Loucy (cell line): ENCODE results near the gene GOLGA6C.

Source experiments
- H2AFZ ChIP-seq: fragments of 200-600 bp; sonication (generic); 2 replicates; pipeline ENCODE4 v1.6.0; 2016; ENCODE audit warnings: antibody characterized with exemption, mild to moderate bottlenecking, low read length, moderate library complexity
- H3F3A ChIP-seq: fragments of 200-600 bp; 2 replicates; pipeline ENCODE4 v1.6.0; 2016; ENCODE audit warnings: antibody characterized with exemption, low read depth, mild to moderate bottlenecking
- H3K27me3 ChIP-seq: fragments of 200-600 bp; sonication (generic); 2 replicates; pipeline ENCODE4 v1.6.1; 2014; ENCODE audit warnings: low read length, mild to moderate bottlenecking; ENCODE audit not compliant: insufficient read depth, poor library complexity, severe bottlenecking
- H3K36me3 ChIP-seq: fragments of 200-600 bp; sonication (generic); 2 replicates; pipeline ENCODE4 v1.6.1; 2016; ENCODE audit warnings: low read length; ENCODE audit not compliant: insufficient read depth
- H3K4me1 ChIP-seq: fragments of 200-600 bp; sonication (generic); 2 replicates; pipeline ENCODE4 v1.5.1; 2014; ENCODE audit warnings: low read length, mild to moderate bottlenecking; ENCODE audit not compliant: insufficient read depth, poor library complexity, severe bottlenecking
- H3K4me2 ChIP-seq: fragments of 200-600 bp; sonication (generic); 2 replicates; pipeline ENCODE4 v1.6.0; 2014; ENCODE audit warnings: antibody characterized with exemption, low read length, low read depth, mild to moderate bottlenecking; ENCODE audit not compliant: poor library complexity, severe bottlenecking
- H3K4me3 ChIP-seq: fragments of 200-600 bp; sonication (generic); 2 replicates; pipeline ENCODE4 v1.5.1; 2014; ENCODE audit warnings: low read length, mild to moderate bottlenecking, mixed read lengths; ENCODE audit not compliant: poor library complexity, severe bottlenecking
- H3K79me2 ChIP-seq: fragments of 200-600 bp; sonication (generic); 2 replicates; pipeline ENCODE4 v1.6.1; 2014; ENCODE audit warnings: low read length; ENCODE audit not compliant: insufficient read depth
- H3K9ac ChIP-seq: fragments of 200-600 bp; sonication (generic); 2 replicates; pipeline ENCODE4 v1.6.0; 2014; ENCODE audit warnings: mild to moderate bottlenecking, low read depth, low read length, moderate library complexity; ENCODE audit not compliant: poor library complexity, severe bottlenecking
- H3K9me2 ChIP-seq: fragments of 200-600 bp; sonication (generic); replicated peaks from 2 replicates; pipeline ENCODE4 v1.6.1; 2016; ENCODE audit warnings: low read depth, low read length, mixed read lengths
- H3K9me3 ChIP-seq: fragments of 200-600 bp; sonication (generic); 2 replicates; pipeline ENCODE4 v1.6.1; 2014; ENCODE audit warnings: mild to moderate bottlenecking, antibody characterized with exemption, low read length, low read depth; ENCODE audit not compliant: insufficient read depth
- H4K20me1 ChIP-seq: fragments of 200-600 bp; sonication (generic); 2 replicates; pipeline ENCODE4 v1.6.0; 2014; ENCODE audit warnings: antibody characterized with exemption, low read length, mild to moderate bottlenecking; ENCODE audit not compliant: insufficient read depth, poor library complexity, severe bottlenecking
- EZH2phosphoT487 ChIP-seq: fragments of 200-600 bp; IDR thresholded peaks from 2 replicates; pipeline ENCODE4 v1.6.1; 2018; ENCODE audit warnings: antibody characterized with exemption, mild to moderate bottlenecking, moderate library complexity, borderline replicate concordance
- TF ChIP-seq, protein P1 (sequence below): fragments of 200-600 bp; sonication (generic); conservative IDR thresholded peaks from 2 replicates; pipeline ENCODE4 v1.5.1; 2014; ENCODE audit warnings: mild to moderate bottlenecking, antibody characterized with exemption, low read length

The GOLGA6C gene

DNA sequence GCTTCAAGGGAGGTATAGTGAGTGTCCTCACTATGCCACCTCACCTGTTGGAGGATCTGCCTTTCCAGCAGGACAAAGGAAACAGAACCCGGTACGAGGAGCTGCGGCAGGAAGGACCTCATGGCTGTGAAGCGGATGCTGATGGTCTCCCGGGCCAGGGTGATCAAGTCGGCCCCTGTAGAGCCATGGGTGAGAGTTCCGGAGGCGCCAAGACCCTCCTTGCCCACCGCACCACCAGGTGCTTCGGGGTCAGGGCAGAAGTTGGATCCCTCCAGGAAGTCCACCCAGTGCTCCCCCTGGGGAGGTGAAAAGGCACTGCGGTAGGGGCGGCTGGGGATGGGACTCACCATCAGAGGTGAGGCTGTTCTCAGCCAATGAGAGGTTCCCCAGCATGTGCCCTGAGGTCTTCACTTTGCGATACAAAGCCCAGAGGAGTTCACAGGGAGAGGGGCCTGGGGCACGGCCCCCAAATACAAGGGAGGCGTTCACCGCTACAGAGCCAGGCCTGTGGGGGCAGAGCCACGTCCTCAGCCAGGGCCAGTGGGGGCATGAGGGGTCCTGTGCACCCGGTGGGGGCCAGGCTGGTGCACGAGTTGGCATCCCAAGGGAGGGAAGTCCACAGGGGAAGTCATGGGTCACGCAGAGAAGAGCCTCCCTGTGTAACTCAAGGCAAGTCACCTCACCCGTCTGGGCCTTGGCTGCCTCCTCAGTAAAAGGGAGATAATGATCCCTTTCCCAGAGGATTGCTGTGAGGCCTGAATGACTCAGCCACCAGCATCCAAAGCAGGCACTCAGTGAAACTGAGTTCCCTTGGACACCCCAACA lies 28.7 kb upstream of the GOLGA6C start:
- no peak overlapping the region for H3K4me3 ChIP-seq
- no peaks in the 10 kb centered on the region for H4K20me1 ChIP-seq
- peaks cover 7% of the 10 kb centered on the region for H3K4me1 ChIP-seq
- no peak overlapping the region for H3K9ac ChIP-seq
- no peaks in the 10 kb centered on the region for H3K27me3 ChIP-seq
- H3F3A ChIP-seq = no peaks in the 10 kb centered on the region
- H3K36me3 ChIP-seq = no peaks in the 10 kb centered on the region
- no peaks in the 10 kb centered on the region for H3K79me2 ChIP-seq
- no peak overlapping the region for H3K4me2 ChIP-seq
- H3K9me3 ChIP-seq = no peaks in the 10 kb centered on the region
- no peak for TF ChIP-seq EZH2phosphoT487
- TF ChIP-seq, protein P1, sequence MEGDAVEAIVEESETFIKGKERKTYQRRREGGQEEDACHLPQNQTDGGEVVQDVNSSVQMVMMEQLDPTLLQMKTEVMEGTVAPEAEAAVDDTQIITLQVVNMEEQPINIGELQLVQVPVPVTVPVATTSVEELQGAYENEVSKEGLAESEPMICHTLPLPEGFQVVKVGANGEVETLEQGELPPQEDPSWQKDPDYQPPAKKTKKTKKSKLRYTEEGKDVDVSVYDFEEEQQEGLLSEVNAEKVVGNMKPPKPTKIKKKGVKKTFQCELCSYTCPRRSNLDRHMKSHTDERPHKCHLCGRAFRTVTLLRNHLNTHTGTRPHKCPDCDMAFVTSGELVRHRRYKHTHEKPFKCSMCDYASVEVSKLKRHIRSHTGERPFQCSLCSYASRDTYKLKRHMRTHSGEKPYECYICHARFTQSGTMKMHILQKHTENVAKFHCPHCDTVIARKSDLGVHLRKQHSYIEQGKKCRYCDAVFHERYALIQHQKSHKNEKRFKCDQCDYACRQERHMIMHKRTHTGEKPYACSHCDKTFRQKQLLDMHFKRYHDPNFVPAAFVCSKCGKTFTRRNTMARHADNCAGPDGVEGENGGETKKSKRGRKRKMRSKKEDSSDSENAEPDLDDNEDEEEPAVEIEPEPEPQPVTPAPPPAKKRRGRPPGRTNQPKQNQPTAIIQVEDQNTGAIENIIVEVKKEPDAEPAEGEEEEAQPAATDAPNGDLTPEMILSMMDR = no peak
- no peaks in the 10 kb centered on the region for H3K9me2 ChIP-seq
- H2AFZ ChIP-seq = no peak overlapping the region

- no peak for TF ChIP-seq EZH2phosphoT487
- TF ChIP-seq, protein P1 = no peak
- Histone ChIP-seq H3K9ac (no peak overlapping the region), H3K27me3 (no peaks in the 10 kb centered on the region), H3K4me2 (no peak overlapping the region), H3K36me3 (no peaks in the 10 kb centered on the region), H3K9me2 (no peaks in the 10 kb centered on the region), H2AFZ (no peak overlapping the region), H3F3A (no peaks in the 10 kb centered on the region), H3K4me1 (peaks cover 7% of the 10 kb centered on the region), H3K9me3 (no peaks in the 10 kb centered on the region), H3K79me2 (no peaks in the 10 kb centered on the region), H4K20me1 (no peaks in the 10 kb centered on the region), H3K4me3 (no peak overlapping the region)
Measured at GRCh38 chr15:75230016-75230343, 28.2 kb upstream of the GOLGA6C start.

DNA sequence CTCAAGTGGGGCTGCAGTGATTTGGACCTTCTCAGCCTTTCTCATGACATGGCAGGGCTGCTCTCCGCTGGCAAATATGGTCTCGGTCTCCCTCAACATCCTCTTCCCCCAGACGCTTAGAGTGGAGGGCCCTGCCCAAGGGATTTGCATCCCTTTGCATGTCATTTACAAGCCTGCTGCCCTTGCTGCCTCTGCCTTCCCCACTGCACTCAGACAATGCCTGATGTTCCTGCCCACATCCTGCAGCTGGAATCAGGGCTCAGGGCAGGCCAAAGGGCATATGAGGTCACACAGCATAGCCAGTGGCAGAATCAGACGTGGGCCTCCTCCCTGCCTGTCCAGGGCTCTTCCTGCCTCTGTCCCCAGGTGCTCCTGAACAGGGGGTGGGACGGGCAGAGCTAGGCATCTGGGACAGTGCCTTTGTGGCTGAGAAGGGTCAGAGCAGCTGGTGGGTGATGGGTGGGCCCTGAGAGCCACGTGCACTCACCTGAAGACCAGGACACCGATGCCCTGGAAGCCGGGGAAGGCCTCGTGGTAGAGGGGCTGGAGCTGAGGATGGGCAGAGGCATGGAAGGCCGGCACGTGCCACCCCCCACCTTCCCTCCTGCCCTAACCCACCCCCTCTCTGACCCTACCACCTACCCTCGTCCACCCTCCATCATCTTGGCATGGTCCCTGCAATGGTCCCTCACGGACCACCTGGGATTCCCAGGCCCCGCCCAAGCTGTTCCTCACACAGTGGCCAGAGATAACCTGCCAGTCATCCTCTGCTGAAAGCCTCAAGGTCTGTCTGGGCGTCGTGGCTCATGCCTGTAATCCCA lies 27.4 kb upstream of the GOLGA6C start:
- H4K20me1 ChIP-seq = no peaks in the 10 kb centered on the region
- H3K9me2 ChIP-seq = no peaks in the 10 kb centered on the region
- H3K9me3 ChIP-seq = no peaks in the 10 kb centered on the region
- no peaks in the 10 kb centered on the region for H3K36me3 ChIP-seq
- no peak overlapping the region for H3K9ac ChIP-seq
- H3K4me1 ChIP-seq = peaks cover 7% of the 10 kb centered on the region
- no peak overlapping the region for H3K4me2 ChIP-seq
- H3K27me3 ChIP-seq = no peaks in the 10 kb centered on the region
- H2AFZ ChIP-seq = no peak overlapping the region
- no peaks in the 10 kb centered on the region for H3F3A ChIP-seq
- H3K4me3 ChIP-seq = no peak overlapping the region
- H3K79me2 ChIP-seq = no peaks in the 10 kb centered on the region
- TF ChIP-seq, protein P1 = no peak
- no peak for TF ChIP-seq EZH2phosphoT487
